HG03196 (cell line): ENCODE results near the gene LRRC75A.

Source experiments
- ATAC-seq: cut with Tn5 transposase; IDR thresholded peaks from one replicate; pipeline ENCODE4 v1.9.1; 2021; ENCODE audit not compliant: unreplicated experiment

Gene LRRC75A

DNA sequence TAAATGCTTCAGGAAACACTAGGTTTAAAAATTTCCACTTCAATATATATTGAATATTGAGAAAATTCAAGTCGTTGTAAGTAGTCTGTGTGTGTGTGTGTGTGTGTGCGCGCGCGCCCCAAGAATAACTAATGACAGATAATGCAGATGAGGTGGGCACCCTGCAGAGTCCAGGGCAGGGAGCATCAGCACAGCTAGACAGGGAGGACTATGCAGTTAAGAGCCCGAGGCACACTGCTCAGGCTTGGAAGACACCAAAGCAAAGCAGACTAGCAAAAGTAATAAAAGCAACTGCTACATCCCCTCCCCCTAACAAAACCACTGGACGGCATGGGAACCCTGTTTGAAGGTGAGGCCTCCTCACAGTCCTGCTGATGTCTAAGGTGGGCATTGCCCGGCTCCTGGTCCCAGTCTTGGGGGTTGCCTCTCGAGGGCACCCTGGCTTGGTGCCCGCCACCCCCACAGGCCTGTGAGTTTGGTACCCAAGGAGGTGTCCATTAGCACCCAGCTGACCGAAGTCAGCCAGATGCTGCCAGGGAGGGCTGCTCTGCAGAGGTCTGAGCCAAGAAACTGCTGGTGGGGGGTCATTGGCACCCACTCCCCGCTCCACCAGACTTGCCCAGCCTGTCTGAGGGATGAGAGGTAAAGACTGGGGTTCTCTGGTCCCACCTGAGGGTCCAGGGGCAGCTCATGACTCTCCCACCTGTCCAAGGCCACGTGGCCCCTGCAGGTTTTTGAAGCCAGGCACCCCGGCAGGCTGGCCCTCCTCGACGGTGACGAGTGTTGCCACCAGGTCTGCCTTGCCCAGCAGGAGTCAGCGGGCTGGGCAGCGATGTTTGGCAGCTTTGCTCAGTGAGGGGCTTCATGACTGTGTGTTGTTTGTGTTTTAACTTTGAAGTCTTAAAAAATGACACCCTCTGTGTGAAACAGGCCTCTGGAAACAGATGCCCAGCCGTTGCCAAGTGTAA is 18.7 kb downstream of the LRRC75A start:
- ATAC-seq = no peak

DNA sequence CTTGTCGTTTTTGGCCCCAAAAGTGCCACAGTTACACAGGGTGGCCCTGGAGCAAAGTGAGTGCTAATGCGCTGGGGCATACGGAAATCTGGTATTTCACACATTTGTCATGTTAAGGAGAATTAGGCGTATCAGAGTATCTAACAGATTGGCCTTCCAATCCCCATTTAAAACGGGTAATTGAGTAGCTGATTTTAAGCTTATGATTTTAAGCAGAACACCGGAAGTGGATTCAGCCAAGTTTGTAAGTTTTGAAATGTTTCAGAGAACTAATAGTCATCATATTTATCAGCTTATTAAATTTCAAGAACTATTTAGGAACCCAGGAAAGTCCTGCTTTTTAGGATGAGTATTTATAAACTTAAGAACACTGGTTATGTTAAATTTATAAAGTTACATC is 19.5 kb downstream of the LRRC75A start:
- no peak for ATAC-seq

DNA sequence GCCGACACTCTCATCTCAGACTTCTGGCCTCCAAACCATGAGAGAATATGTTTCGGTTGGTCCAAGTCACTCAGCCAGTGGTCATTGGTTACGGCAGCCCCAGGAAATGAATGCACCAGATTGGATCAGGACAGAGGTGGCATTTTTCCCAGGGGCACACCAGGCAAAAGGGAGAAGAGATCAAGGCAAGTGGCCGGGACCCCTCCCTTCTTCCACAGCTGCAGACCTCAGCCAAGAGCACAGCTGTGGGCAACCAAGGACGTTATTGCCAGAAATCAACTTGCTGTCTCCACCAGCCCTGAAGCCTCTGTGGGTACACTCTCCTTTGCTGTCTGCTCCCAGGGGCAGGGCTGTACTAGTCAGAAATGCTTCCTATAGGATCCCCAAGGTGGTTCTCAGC is 20.7 kb downstream of the LRRC75A start:
- ATAC-seq = no peak

DNA sequence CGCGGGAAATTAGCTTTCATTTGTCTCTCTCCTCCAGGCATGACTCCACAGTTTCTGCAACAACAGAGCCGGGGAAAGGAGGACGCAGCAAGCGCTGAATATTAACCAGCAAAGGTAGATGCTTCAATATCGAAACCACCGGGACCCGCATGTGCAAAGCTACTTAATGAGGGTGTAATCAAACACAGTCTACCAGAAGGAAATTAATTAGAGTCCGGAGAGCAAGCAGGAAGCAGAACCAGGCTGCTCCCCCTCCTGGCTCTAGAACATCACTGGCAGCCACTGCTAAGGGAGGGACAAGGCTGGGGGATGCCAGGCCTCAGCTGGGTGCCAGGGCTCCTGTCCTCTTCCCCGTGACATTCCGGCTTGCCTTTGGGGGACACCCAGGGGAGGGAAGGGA is 21.7 kb downstream of the LRRC75A start:
- ATAC-seq = no peak

DNA sequence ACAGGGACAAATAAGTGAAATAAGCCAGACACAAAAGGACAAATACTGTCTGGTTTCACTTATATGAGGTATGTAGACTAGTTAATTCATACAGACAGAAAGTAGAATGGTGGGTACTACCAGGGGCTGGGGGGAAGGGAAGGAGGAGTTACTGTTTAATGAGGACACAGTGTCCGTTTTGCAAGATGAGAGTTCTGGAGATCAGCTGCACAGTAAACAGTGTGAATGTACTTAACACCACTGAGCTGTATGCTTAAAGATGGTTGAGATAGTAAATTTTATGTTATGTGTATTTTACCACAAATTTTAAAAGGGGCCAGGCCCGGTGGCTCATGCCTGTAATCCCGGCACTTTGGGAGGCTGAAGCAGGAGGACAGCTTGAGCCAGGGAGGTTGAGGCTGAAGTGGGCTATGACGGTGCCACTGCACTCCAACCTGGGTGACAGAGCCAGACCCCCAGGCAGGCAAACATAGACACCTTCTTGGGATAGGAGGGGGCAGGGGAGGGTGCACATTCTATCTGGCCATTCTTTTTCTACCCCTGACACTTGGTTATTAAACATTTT is 23.5 kb downstream of the LRRC75A start:
- ATAC-seq = no peak

DNA sequence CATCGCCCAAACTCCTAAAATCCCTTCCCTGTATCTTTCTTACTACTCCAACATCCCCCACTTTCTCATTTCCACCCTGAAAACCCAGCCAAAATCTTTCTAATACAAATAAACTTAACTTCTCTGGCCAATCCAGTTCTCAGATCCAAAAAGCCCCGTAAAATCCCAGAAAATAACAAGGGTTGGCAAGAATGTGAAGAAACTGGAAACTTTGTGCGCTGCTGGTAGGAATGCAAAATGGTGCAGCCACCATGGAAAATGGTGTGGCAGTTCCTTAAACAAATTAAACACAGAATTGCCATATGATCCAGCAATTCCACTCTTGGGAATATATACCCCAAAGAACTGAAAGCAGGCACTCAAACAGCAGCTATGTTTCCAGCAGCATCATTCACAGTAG is 24.1 kb downstream of the LRRC75A start:
- no peak for ATAC-seq

DNA sequence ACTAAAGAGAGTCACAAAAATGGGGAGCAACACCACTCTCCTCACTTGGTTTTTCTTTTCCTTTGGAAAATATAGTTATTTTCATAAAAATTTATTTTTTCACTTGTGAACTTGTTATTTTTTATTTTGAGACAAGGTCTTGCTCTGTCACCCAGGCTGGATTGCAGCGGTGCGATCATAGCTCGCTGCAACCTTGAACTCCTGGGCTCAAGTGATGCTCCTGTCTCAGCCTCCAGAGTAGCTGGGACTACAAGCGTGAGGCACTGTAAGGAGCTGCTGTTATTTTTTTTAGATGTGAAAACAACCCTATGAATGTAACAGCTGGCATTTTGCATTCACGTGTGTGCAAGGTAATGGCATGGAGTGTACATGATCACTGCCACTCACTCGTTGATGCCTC is 24.9 kb downstream of the LRRC75A start:
- no peak for ATAC-seq

DNA sequence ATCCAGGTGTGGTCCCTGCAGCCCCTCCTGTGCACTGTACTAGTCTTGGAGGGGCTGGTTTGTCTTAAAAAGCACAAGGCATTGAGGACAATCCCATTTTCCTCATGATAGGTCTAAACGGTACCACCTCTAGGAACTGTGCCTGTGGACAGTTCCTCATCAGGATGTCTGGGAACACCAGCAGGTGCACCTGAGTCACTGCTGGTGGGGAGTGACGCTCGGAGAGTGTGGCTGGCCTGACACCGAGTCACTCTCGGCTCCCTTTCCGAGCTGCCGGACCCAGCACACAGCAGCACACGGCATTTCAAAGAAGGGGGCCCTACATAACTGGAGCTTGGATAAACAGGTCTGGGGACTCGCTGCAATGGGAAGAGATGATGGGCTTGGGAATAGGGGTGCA is 25.6 kb downstream of the LRRC75A start:
- ATAC-seq = no peak

DNA sequence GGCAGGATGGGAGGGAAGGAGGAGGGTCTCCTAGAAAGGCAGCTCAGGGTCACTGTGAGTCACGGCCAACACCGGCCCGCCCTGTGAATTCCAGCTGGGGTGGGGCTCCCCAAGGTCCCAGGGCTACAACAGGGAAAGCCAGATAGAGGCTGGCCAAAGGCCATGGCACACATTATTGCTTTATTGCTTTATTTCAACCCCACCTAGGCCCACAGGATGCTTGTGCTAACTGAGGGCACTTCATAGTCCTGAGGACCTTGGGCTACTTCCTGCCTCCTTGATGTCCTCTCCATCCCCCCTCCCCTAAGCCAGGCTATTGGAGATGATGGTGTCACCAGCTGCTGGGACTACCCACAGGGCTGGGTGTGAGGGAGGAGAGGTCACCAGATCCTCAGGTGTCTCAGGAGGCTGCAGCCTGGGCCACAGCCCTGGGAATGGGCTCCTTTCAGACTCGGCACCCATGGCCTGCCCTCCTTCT is 26.1 kb downstream of the LRRC75A start:
- ATAC-seq = no peak

DNA sequence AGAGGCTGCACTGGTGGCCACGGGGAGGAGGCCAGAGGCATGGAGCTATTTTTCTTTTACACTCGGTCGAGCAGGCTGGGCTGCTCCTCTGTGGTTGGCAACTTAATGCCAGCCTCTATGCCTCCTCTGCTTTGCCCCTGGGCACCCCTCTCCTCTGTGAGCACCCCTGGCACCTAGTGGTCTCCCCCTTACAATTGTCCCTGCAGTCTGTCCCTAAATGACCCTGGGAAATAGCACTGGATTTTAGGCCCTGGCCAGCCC is 27.0 kb downstream of the LRRC75A start:
- no peak for ATAC-seq

DNA sequence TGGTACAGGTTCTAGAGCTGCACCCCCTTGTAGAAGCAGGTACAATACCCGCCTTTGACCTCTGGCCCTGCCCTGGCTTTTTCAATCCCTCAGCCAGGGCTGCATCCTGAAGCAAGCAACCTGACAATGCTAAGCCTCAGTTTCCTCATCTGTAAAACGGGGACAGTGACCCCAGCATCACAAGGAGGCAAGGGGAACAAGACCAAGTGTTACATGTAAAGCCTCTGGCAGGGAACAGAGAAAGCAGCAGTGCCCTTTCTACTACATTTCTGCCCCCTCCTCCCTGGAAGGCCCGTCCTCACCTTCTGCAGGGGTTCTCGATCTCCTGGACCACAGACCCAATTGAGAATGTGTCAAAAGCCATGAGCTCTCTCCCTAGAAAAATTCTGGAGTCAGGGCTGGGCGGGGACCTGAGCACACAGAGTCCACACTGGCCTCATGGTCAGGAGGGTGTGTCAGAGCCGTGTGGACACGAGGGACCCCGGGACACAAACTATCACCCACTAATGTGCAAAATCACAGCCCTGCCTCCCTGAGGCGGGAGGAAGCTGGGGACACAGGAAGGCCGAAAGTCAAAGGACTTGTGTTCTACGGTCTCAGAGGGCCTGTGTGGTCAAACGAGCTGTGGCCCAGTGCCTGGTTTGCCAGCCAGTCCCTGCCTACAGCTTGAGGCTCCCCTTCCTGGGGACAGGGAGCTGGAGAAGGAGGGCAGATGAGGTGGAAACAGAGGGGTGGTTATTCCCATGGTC is 27.5 kb downstream of the LRRC75A start:
- ATAC-seq = no peak

DNA sequence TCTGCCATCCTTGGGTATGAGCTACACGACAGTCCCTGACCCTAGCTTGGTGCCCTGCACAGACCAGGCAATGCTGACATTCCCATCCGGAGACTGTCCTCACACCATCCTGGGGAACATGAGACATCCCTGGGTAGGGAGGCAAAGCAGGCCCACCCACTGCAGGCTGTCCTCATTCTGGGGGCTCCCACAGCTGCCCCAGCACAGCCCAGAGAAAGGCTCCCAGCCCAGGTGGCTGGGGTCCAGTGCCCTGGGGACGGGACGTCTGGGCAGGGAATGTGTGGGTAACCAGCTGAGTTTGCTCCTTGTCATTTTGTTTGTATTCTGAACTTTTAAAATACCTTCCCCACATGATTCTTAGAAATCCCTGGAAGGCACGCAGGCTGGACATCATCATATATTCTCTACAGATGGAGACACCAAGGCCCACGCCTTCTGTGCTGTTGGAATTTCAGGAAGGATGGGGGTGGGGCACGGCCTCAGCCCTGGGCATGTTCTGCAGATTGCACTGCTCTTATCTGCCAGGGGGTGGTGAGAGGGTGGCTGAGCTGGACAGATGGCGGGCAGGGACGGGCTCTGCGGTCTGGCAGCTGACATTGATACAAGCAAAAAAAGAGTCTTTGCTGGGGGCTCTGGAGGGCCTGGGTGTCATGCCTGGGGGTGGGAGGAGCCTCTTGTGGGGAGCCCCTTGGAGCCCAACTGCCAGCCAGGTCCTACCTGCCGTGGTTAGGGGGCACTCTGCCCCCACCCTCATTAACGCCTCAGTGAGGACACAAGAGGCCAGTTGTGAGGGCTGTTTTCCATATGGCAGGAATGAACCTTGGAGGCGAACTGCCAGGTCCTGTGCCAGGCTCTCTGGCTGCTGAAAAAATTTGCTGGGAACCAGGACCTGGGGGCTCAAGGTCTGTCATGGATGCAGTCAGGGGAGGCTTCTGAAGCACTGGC is 28.4 kb downstream of the LRRC75A start:
- ATAC-seq = no peak

DNA sequence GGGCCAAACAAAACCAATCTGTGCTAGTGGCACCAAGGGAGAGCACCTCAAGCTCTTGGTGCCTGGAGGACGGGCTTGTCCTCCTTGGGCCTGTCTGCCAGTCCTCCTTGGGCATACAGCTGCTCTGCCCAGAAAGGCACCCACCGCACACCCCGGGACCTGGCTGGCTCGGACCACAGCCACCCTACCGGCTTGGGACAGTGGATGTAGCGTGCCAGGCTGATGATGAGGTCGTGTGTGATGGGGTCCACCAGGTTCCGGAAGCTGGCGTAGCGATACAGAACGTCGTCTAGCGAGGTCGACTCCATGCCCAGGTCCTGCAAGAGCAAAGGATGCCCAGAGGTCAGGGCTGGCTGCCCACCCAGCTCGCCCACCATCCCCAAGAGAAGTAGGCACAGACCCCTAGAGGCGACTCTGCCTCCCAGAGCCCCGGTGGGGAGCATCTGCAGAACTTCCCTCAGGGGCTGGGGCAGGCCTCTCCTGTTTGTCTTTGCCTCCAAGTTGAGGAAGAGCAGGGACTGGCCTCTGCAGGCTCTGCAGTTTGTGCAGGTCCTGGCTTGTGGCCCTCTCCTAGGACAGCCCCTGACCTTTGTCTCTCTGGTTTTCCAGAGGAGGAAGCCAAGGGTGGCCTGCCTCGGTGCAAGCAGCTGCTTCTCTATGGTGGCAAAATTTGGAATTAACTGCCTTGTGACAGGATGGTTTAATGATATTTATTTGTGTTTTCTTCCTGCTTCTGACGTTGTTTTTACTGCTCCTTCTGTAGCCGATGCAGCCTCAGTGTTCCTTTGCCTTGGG is 29.7 kb downstream of the LRRC75A start:
- ATAC-seq = no peak

DNA sequence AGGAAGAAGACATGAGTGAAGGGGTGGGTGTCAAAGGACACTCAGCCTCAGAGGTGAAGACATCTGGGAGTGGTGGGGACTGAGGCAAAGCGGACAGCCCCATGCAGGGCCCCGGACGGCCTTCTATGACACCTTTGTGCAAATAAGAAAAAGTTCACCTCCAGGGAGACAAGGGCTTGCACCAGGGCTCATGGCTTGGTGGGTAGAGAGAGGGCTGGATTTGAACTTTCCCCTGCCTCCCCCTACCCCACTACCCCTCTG is 30.5 kb downstream of the LRRC75A start:
- no peak for ATAC-seq

DNA sequence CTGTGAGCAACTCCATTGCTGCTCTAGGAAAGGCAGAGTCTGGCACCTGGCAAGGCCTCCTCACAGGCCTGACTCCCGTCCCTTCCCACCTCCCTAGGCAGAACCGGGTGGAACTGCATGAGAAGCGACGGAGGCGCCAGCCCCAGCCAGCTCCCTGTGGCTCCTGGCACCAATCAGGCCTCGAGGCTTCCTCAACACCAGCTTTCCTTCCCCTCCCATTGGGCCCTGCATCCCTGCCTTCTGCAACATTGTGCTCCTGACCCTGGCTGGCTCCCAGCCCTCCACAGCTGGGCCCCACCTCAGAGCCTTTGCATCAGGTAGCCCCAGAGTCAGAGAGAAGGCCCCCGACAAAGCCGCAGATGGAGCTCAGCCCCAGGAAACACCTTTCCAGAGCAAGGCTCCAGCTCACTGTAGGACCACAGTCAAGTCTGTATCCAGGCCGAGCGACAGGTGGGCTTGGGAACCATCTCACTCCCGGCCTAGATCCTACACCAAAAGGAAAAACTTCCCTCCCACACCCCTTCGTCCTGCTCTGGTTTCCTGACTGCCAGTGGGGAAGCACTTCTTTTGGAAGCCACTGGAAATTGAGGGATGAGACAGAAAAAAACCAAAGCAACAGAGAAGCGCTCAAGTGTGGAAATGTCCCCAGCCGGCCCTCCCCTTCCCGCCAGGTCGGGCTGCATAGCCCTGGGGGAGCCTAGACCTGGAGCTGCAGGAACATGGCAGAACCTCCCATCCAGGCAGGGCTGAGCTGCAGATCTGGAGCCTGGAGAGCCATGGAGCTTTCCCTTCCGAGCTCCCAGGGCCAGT is 31.0 kb downstream of the LRRC75A start:
- ATAC-seq = no peak

DNA sequence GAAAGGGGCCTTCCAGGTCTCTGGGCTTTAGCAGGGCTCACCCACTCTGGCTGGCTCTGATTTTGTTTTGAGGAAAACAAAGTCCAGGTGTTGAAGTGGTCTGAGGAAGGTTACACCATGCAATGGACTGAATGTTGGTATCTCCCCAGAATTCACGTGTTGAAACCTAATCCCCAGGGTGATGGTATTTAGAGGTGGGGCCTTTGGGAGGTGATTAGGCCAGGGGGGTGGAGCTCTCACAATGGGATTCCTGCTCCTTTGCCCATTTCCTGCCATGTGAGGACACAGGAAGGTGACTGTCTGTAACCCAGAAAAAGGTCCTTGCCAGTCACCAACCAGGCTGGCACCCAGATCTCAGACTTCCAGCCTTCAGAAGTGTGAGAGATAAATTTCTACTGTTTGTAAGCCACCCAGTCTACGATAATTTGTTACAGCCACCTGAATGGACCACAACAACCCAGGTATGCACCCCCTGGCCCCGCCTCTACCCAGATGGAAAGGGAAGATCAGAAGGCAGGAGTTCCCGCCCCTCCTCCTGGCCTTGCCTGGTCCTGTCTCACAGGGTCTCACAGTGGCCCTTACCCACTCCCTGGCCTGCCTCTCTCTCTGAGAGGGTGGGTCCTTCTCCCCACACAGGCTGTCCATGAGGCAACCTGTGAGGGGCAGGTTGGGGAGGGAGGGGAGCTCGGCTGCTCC is 32.0 kb downstream of the LRRC75A start:
- no peak for ATAC-seq

DNA sequence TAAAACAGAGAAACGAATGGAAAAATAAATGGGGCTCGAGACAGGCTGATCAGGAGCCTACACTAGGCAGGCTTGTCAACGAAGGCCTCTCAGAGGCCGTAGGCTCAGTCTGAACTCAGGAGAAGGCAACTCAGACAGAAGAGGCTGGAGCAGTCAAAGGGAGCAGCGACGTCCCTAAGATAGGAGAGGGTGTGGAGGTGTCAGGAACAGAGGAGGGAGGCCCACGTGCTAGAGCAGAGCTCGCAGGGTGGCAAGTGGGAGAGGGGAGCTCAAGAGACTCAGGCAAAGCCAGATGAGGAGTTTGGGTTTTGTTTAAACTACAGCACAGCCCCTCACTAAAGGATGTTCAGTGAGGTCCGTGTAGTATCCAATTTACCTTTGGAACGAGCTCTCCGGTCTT is 32.7 kb downstream of the LRRC75A start:
- ATAC-seq = no peak

DNA sequence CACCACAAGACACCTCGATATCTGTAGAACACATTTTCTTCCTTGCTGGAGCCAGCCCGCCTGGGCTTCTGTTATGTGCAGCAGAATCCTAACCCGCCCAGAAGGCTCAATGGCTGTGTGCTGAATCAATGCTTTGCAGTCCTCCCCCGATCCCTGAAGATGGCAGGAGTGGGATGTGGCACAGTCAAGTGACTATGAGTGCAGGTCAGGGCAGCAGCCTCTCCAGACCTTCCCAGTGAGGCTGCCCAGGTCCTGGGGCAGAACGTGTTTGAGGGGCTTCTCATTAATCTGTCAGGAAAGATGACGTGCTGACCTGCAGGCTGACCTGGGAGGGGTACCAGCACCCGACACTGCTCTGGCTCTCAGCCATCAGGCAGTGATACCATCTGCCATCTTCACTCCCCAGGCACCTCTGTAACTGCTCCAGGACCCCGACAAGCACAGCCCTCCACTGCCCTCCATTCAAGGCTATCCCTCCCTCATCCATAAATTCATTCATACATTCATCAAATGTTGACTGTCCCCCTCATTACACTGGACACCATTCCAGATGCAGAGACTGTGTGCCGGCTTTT is 35.2 kb downstream of the LRRC75A start:
- ATAC-seq = no peak
